ENCODE results near the gene ZFHX3. TPM values are rescaled to one million over a fixed set of nuclear protein-coding genes. Genes with fewer than 3 reads are reported as not detected.

The ZFHX3 gene
- total RNA-seq, 6 experiments from 2014 or later, result 7.1 to 9.4 (median 7.7) TPM

DNA sequence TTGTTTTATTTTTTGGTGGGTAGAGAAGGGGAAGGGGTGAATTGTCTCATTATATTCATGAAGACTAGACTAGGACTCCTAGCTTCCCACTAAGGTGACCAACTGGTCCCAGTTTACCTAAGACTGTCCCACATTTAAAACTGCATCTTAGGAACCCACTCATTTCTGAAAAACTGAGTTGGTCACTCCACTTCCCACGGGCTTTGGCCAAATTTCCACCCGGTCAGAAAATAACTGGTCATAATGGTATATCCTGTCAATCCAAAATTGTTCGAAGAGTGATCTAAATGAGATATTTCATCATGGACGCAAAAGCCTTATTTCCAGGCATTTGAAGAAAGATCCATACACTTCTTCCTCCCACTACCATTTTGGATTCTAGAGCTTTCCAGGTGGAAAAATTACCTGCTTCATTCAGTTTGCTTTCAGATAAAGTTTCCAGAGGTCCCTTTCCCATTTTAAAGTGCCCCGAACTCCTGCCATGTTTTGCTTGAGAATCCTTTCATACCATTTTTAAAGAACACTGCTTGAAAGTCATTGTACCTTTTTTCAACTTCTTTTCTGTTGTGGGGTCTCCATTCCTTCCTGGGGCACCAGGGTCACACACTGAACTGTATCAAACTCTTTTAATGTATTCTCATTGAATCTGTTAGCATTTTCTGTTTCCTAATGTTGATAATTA, 21.8 kb upstream of the ZFHX3 start:
- H3K27me3 ChIP-seq, result peaks cover 0 to 18% of the 10 kb centered on the region in 2 donors
- DNase-seq (no peak), ATAC-seq (no peak)
- 84% methylated on average over 5 of the region's 5 CpGs for WGBS (ENCODE audit: insufficient coverage, low coverage, low lambda C conversion rate, missing lambda C conversion rate)
- no peaks in the 10 kb centered on the region for H3K9me3 ChIP-seq
- no peaks in the 10 kb centered on the region for H3K36me3 ChIP-seq
- no peak for TF ChIP-seq POLR2A (IDR thresholded peaks at IDR 0.05)
- no peak for TF ChIP-seq CTCF (IDR thresholded peaks at IDR 0.05)
- peaks cover 0 to 16% (median 5%) of the 10 kb centered on the region in 4 donors for H3K4me1 ChIP-seq
- intact Hi-C loops (cut with DNase I), result no loop called here
- H3K27ac ChIP-seq, result peak overlapping the region in 1 of 3 donors; percentile 89
- no peak overlapping the region for H3K4me3 ChIP-seq

DNA sequence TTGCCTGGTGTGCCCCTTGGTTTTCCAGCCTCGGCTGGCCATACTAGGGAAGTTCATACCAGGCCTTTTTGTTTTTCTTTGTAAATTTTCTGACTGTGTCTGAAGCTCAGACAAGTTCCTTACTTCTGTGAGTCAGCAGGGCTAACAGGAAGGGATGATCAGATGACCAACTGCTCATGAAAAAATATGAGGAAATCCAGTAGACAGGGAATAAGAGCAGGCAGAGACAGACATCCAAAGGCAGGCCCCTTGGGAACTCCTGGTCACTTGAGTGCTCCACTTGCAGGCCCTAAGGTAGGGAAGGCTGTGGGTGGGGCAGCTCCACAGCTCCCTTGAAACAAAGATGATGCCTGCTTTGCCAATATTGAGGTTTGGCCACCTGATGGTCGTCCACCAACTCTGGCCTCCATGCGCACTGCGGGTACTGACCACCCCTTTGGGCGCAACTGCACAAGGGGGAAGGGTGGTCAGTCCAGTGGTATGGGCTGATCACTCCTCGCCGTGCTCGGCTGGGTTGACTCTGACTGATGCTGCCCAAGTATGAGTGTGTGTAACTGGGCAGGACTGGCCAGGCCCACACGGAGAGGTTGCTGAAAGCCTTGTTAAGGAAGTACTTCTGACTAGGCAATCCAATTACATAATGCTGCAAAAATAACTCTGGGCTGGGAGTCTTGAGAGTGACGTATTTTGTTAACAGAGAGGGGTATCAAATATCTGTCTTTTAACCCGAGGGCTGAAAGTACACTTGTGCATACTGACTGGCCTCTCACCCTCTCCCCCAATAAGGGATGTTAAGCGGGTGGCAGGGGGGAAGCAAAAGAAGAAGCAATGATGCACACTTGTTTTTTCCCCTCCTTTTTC, 20.8 kb upstream of the ZFHX3 start:
- DNase-seq, result peak in 1 of 3 donors; percentile 47
- no peaks in the 10 kb centered on the region for H3K36me3 ChIP-seq
- peaks cover 0 to 20% (median 8%) of the 10 kb centered on the region in 4 donors for H3K4me1 ChIP-seq
- H3K4me3 ChIP-seq, result no peak overlapping the region
- H3K9me3 ChIP-seq, result no peaks in the 10 kb centered on the region
- 51% methylated on average over 5 of the region's 12 CpGs for WGBS (ENCODE audit: insufficient coverage, low coverage, low lambda C conversion rate, missing lambda C conversion rate)
- H3K27ac ChIP-seq, result peak overlapping the region; percentile 50 to 89 (median 66)
- ATAC-seq, result peak; percentile 19 to 43 (median 42)
- peaks cover 0 to 28% of the 10 kb centered on the region in 2 donors for H3K27me3 ChIP-seq
- TF ChIP-seq CTCF (IDR thresholded peaks at IDR 0.05) (no peak), POLR2A (IDR thresholded peaks at IDR 0.05) (peak; percentile 41)
- intact Hi-C loops (cut with DNase I), result no loop called here

- DNase-seq, result no peak
- Histone ChIP-seq H3K27me3 (peaks cover 0 to 32% of the 10 kb centered on the region in 2 donors), H3K4me1 (peaks cover 0 to 22% (median 8%) of the 10 kb centered on the region in 4 donors), H3K27ac (peak overlapping the region; percentile 50 to 89 (median 66)), H3K36me3 (no peaks in the 10 kb centered on the region), H3K9me3 (no peaks in the 10 kb centered on the region), H3K4me3 (no peak overlapping the region)
- no peak for TF ChIP-seq CTCF (IDR thresholded peaks at IDR 0.05)
- TF ChIP-seq POLR2A (IDR thresholded peaks at IDR 0.05), result no peak
- ATAC-seq, result no peak
- intact Hi-C loops (cut with DNase I), result no loop called here
- 54% methylated on average over 2 of the region's 5 CpGs for WGBS (ENCODE audit: insufficient coverage, low coverage, low lambda C conversion rate, missing lambda C conversion rate)
Measured at GRCh38 chr16:73067671-73068540, 20.0 kb upstream of the ZFHX3 start.

DNA sequence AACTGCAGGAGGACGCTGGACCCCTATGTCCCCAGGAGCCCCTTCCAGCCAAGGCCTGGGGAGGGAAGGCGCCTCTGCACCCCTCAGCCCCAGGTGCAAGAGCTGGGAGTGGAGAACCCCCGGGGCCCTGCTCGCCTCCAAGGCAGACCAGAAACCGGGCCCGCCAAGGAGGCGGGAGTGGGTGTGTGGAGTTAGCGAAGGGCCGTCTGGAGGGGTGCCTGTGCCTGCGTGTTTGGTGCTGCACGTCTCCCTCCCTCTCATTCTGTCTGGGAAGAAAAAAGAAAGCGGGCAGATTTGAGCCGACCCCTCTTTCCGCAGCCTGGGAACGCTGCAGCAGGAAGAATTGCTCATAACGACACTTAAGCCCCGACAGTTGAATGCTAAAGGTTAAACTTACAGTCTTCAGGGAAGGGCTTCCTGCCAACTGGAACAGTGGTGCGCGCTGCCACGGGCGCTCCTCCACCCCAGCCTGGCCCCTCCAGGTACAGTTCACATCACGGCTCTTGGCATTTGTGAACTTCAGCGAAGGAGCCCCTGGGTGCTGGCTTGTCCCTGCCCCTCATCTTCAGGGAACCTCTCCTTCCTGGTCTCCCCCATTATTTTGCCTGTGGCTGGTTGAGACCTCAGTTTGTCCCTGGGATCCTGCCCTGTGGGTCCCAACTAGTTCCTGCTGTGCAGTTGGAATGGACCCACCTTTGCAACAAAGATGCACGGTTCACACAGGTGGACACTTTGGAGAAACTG, 19.2 kb upstream of the ZFHX3 start:
- no peaks in the 10 kb centered on the region for H3K36me3 ChIP-seq
- peak overlapping the region in 2 of 3 donors; percentile 13 to 89 for H3K27ac ChIP-seq
- intact Hi-C loops (cut with DNase I), result no loop called here
- H3K4me3 ChIP-seq, result no peak overlapping the region
- H3K9me3 ChIP-seq, result no peaks in the 10 kb centered on the region
- ATAC-seq (peak in 1 of 4 donors; percentile 7), DNase-seq (no peak)
- H3K4me1 ChIP-seq, result peaks cover 0 to 25% (median 8%) of the 10 kb centered on the region in 4 donors
- peaks cover 0 to 32% of the 10 kb centered on the region in 2 donors for H3K27me3 ChIP-seq
- TF ChIP-seq CTCF (IDR thresholded peaks at IDR 0.05) (no peak), POLR2A (IDR thresholded peaks at IDR 0.05) (no peak)
- WGBS (ENCODE audit: insufficient coverage, low coverage, low lambda C conversion rate, missing lambda C conversion rate), result 48% methylated on average over 11 of the region's 24 CpGs

Data from right lobe of liver (tissue), 6 donors.